LNCAP (cell line): ENCODE measurements around the gene TAF3.

Experiments
- TF ChIP-seq, protein P1 (sequence below): fragments of 450-650 bp; IDR thresholded peaks from 2 replicates; pipeline ENCODE4 v1.5.1; 2017; ENCODE audit warnings: mild to moderate bottlenecking

TAF3 gene

GRCh38 chr10:7928536-7928935 lies 110.2 kb downstream of the TAF3 start:
- TF ChIP-seq, protein P1, sequence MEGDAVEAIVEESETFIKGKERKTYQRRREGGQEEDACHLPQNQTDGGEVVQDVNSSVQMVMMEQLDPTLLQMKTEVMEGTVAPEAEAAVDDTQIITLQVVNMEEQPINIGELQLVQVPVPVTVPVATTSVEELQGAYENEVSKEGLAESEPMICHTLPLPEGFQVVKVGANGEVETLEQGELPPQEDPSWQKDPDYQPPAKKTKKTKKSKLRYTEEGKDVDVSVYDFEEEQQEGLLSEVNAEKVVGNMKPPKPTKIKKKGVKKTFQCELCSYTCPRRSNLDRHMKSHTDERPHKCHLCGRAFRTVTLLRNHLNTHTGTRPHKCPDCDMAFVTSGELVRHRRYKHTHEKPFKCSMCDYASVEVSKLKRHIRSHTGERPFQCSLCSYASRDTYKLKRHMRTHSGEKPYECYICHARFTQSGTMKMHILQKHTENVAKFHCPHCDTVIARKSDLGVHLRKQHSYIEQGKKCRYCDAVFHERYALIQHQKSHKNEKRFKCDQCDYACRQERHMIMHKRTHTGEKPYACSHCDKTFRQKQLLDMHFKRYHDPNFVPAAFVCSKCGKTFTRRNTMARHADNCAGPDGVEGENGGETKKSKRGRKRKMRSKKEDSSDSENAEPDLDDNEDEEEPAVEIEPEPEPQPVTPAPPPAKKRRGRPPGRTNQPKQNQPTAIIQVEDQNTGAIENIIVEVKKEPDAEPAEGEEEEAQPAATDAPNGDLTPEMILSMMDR, result no peak

GRCh38 chr10:7932301-7933036 lies 114.2 kb downstream of the TAF3 start:
- TF ChIP-seq, protein P1, result no peak

GRCh38 chr10:7933262-7933661 lies 115.0 kb downstream of the TAF3 start:
- TF ChIP-seq, protein P1, result no peak

- TF ChIP-seq, protein P1, result no peak
Observed at GRCh38 chr10:7933757-7934156, 115.5 kb downstream of the TAF3 start.

DNA sequence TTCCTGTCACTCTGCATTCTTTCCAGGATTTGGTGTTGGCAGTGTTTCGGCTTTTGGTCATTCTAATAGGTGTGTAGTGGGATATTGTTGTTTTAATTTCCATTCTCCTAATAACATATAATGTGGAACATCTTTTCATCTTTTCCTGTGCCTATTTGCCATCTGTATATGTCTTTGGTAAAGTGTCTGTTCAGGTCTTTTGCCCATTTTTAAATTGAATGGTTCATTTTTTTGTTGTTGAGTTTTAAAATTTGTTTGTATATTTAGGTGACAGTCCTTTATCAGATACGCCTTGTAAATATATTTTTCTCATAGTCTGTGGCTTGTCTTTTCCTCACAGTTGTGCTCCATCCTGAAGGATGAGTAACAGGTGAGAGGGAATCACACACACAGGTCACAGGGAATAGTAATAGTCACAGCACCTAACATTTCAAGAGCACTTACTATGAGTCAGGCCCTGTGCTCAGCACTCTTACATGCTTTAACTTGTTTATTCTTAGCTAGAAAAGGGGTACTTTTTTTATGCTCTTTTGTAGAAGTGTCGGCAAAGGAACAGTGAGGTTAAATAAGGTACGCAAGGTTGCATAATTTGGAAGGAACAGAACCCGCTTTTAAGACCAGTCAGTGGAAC lies 119.1 kb downstream of the TAF3 start:
- TF ChIP-seq, protein P1, result no peak

GRCh38 chr10:7941576-7941975 lies 123.3 kb downstream of the TAF3 start:
- TF ChIP-seq, protein P1, result no peak

GRCh38 chr10:7942316-7942715 lies 124.0 kb downstream of the TAF3 start:
- TF ChIP-seq, protein P1, result no peak
